Cardiac fibroblast (primary cell): ENCODE results near the gene CACHD1.
A peak's percentile ranks its signal among the peaks of the same experiment; 100 is the strongest.

Experiments used
- DNase-seq, 2 donors: peaks; one replicate each; pipeline versions ENCODE4 v3.0.0 to v3.0.0-alpha.2; 2010; ENCODE audit warnings: low read depth in 2 of 2
- H3K4me3 ChIP-seq, 2 donors: replicated peaks in 1 of 2; 1 replicate in 1 of 2; 2 replicates in 1 of 2; pipeline ENCODE4 v1.5.1; 2011; ENCODE audit warnings: low read depth in 2 of 2, low read length in 2 of 2, mild to moderate bottlenecking in 2 of 2, moderate library complexity in 1 of 2
- CTCF ChIP-seq: IDR thresholded peaks from one replicate; pipeline ENCODE4 v1.5.1; 2011; ENCODE audit warnings: low read depth, mild to moderate bottlenecking, low read length, inconsistent platforms

The CACHD1 gene

DNA sequence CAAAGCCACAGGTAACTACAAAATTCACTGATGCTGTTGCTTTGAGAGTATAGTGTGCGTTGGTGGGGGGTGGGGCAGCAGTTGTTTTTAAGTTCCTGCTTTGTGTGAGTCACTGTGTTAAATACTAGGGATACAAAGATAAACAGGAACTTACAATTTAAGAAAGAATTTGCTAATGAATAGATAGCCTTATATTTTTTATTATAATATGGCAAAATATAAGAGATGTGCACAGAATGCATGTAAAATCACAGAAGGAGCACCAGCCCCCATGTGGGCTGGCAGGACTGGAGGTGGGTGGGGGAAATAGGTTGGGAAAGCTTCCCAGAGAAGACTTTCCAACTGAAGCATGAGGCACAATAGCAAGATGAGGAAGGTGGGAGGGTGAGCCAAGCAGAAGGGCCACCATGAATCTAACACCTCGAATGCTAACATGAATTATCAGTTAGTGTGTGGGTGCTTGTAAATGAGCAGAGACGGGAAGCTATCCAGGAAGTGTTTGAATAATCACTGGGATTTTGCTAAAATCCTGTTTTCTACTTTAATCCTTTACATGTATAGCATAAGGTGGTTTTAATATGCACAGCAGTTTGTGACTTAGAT is 217.9 kb downstream of the CACHD1 start:
- no peak overlapping the region for H3K4me3 ChIP-seq
- TF ChIP-seq CTCF, result no peak
- peak; percentile 62 to 64 for DNase-seq

DNA sequence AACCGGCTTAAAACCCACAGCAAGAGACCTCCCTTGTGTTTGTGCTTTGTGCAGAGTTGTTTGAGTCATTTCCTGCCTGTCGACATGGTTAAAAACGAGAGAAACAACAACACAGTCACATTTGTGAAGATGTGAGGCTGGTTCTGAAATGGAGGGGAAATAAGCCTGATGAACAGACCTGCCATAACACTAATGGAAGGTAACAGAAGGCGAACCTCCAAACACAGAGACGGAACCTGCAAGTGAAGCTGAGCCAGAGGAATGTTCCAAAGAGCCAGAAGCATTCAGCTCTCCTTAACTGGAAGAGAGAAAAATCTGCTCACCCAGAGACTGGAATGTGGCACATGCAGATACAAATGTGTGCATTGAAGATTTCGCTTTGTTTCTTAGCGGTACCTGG is 221.7 kb downstream of the CACHD1 start:
- peak; percentile 59 to 63 for DNase-seq
- no peak overlapping the region for H3K4me3 ChIP-seq
- no peak for TF ChIP-seq CTCF

GRCh38 chr1:64692911-64693310 is 223.0 kb downstream of the CACHD1 start:
- no peak for TF ChIP-seq CTCF
- DNase-seq, result no peak

GRCh38 chr1:64693406-64693805 is 223.5 kb downstream of the CACHD1 start:
- TF ChIP-seq CTCF, result no peak
- DNase-seq, result no peak
- no peak overlapping the region for H3K4me3 ChIP-seq

More at GRCh38 chr1:64692911-64693310, 223.0 kb downstream of the CACHD1 start:
- H3K4me3 ChIP-seq, result no peak overlapping the region

- no peak for DNase-seq
- no peak overlapping the region for H3K4me3 ChIP-seq
- no peak for TF ChIP-seq CTCF
Measured at GRCh38 chr1:64696879-64697278, 226.9 kb downstream of the CACHD1 start.

- DNase-seq, result no peak
- no peak overlapping the region for H3K4me3 ChIP-seq
- TF ChIP-seq CTCF, result no peak
Measured at GRCh38 chr1:64699327-64699726, 229.4 kb downstream of the CACHD1 start.

DNA sequence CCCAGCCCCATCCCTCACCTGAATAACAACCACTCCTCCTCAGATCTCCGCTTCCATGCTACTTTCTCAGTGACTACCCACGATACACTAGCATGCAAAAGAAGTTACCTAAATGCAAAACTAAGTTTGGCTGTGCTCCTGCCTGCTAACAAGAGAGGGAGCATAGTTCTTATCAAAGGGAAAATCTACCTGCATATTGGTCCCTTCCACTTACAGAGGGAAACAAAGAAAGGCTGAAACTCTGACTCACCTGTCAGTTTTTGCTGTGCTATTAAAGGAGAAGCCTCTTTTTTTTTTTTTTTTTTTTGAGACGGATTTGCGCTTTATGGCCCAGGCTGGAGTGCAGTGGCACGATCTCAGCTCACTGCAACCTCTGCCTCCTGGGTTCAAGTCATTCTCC is 231.1 kb downstream of the CACHD1 start:
- no peak for DNase-seq
- H3K4me3 ChIP-seq, result no peak overlapping the region
- no peak for TF ChIP-seq CTCF
